Rectal smooth muscle tissue (tissue), 1 donor: ENCODE results near the gene DET1.

Source experiments
- H3K27ac ChIP-seq: one replicate; pipeline ENCODE4 v1.7.0; 2013; ENCODE audit warnings: low read depth, low read length, inconsistent platforms
- H3K27me3 ChIP-seq: one replicate; pipeline ENCODE4 v1.7.0; 2013; ENCODE audit warnings: low read length; ENCODE audit not compliant: control insufficient read depth, insufficient read depth
- H3K36me3 ChIP-seq: one replicate; pipeline ENCODE4 v1.7.0; 2013; ENCODE audit warnings: low read length; ENCODE audit not compliant: control insufficient read depth, insufficient read depth
- H3K4me1 ChIP-seq: one replicate; pipeline ENCODE4 v1.7.0; 2013; ENCODE audit warnings: low read length; ENCODE audit not compliant: control insufficient read depth, insufficient read depth
- H3K4me3 ChIP-seq: one replicate; pipeline ENCODE4 v1.7.0; 2013; ENCODE audit warnings: low read length
- H3K9ac ChIP-seq: one replicate; pipeline ENCODE4 v1.7.0; 2013; ENCODE audit warnings: low read length

Gene DET1

DNA sequence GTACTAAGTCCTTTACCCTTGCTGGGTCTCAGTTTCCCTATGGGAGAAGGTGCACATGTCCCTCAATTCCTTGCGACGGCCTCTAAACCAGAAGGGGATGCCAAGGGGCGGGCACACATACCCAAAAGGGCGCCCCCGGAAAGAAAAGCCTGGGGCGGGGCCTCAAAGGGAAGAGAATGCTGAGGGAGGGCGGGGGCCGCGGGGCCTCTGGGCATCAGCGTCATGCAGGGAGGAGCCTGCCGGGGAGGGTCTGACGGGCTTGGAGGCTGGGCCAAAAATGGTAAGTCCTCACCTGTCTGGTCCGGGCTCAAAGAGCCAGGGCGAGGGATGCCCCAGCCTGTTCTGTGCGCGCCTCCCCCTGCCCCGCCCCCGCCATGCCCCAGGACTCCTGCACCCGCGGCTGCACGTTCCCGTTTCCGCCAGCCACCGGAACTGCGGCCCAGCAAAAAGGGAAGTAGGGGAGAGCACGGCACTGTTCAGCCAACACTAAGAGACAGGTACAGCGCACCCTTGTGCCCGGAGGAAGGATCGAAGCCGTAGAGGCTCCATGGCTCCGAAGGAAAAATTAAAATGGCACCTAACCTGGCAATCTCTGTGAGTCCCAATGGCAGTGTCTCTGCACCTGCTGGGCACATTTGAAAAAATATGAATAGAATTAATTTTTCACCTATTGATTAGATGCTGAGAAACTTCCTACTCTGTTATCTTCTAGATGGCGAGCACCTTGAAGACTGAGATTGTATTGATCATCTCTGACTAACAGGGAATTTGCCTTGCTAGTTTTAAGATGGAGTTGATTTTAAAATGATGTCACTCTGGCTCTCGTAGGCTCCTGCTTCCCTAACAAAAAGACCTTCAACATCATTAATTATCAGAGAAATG, at the start of gene DET1:
Gene DET1 (minus strand): TSS at position 434 of the 882 bp plus-strand sequence. CDS start 14,976 bp downstream, outside the sequence.
- Histone ChIP-seq H3K9ac (peak within 1 kb of the TSS; percentile 45), H3K27me3 (no peaks in the 10 kb centered on the region)

GRCh38 chr15:88591384-88591783, 44.9 kb upstream of the DET1 start:
- no peak overlapping the region for H3K4me3 ChIP-seq
- H3K36me3 ChIP-seq = no peaks in the 10 kb centered on the region

More for the DNA sequence above, at the start of gene DET1:
- H3K4me3 ChIP-seq = peak within 1 kb of the TSS; percentile 87
- no peaks in the 10 kb centered on the region for H3K36me3 ChIP-seq
- H3K4me1 ChIP-seq = peaks cover 20% of the 10 kb centered on the region
- peak within 1 kb of the TSS; percentile 71 for H3K27ac ChIP-seq

DNA sequence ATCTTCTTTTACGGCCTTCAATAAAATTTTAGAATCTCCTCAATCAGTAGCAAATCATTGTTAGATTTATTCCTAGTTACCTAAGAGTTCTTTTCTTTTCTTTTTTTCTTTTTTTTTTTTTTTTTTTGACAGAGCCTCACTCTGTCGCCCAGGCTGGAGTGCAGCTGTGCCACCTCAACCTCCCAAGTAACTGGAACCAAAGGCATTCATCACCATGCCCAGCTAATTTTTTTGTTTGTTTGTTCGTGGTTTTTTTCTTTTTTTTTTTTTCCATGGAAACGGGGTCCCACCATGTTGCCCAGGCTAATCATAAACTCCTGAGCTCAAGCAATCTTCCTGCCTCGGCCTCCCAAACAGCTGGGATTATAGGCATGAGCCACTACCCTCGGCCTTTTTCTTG, 44.3 kb upstream of the DET1 start:
- H3K4me3 ChIP-seq = no peak overlapping the region
- H3K27ac ChIP-seq = no peak overlapping the region
- H3K4me1 ChIP-seq = no peaks in the 10 kb centered on the region
- H3K27me3 ChIP-seq = no peaks in the 10 kb centered on the region
- H3K9ac ChIP-seq = no peak overlapping the region
- H3K36me3 ChIP-seq = no peaks in the 10 kb centered on the region

More at GRCh38 chr15:88591384-88591783, 44.9 kb upstream of the DET1 start:
- Histone ChIP-seq H3K4me1 (no peaks in the 10 kb centered on the region), H3K9ac (no peak overlapping the region), H3K27me3 (no peaks in the 10 kb centered on the region), H3K27ac (no peak overlapping the region)

- no peaks in the 10 kb centered on the region for H3K4me1 ChIP-seq
- no peak overlapping the region for H3K4me3 ChIP-seq
- H3K27ac ChIP-seq = no peak overlapping the region
- no peaks in the 10 kb centered on the region for H3K27me3 ChIP-seq
- no peaks in the 10 kb centered on the region for H3K36me3 ChIP-seq
- no peak overlapping the region for H3K9ac ChIP-seq
Measured at GRCh38 chr15:88586401-88587162, 40.1 kb upstream of the DET1 start.

GRCh38 chr15:88580532-88580931, 34.1 kb upstream of the DET1 start:
- no peak overlapping the region for H3K4me3 ChIP-seq
- H3K4me1 ChIP-seq = no peaks in the 10 kb centered on the region
- H3K9ac ChIP-seq = no peak overlapping the region
- no peaks in the 10 kb centered on the region for H3K36me3 ChIP-seq
- no peaks in the 10 kb centered on the region for H3K27me3 ChIP-seq
- no peak overlapping the region for H3K27ac ChIP-seq

DNA sequence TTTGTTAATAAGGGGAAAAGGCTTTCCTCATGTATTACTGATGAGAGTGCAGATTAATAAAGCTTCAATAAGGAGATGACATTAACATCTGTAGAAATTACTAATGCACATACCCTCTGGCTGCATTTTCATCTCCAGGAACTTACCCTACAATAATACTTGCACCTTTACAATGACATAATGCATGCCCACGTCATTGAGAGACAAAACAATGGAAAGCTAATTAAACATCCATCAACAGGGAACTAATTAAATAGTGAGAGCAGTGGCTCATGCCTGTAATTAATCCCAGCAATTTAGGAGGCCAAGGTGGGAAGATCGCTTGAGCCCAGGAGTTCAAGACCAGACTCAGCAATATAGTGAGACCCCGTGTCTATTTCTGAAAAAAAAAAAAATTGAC, 32.8 kb upstream of the DET1 start:
- H3K27ac ChIP-seq = no peak overlapping the region
- H3K4me1 ChIP-seq = no peaks in the 10 kb centered on the region
- no peaks in the 10 kb centered on the region for H3K27me3 ChIP-seq
- H3K9ac ChIP-seq = no peak overlapping the region
- H3K36me3 ChIP-seq = no peaks in the 10 kb centered on the region
- no peak overlapping the region for H3K4me3 ChIP-seq

- Histone ChIP-seq H3K4me1 (no peaks in the 10 kb centered on the region), H3K9ac (no peak overlapping the region), H3K27ac (no peak overlapping the region), H3K36me3 (no peaks in the 10 kb centered on the region), H3K4me3 (no peak overlapping the region), H3K27me3 (no peaks in the 10 kb centered on the region)
Measured at GRCh38 chr15:88574655-88575054, 28.2 kb upstream of the DET1 start.

- Histone ChIP-seq H3K9ac (no peak overlapping the region), H3K27ac (no peak overlapping the region)
Measured at GRCh38 chr15:88574077-88574476, 27.6 kb upstream of the DET1 start.

DNA sequence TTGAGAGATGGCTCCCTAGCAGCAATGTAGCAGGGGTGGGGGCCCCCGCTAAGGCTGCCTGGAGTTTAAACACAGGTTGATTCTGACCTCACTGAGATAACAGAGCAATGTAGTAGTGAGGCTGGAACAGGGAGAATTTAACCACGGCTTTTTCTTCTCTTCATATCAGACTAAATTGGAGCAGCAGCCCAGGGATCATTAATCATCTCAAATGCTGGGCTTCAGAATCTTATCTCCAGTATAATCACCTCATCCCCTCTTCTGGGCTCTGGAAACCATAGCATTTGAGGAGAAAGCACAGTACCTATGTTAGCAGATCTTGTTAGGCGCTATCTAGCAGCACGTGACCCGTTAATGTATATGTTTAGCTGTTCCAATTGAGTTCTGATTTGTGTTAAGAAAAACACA, 25.4 kb upstream of the DET1 start:
- H3K27ac ChIP-seq = no peak overlapping the region
- H3K27me3 ChIP-seq = no peaks in the 10 kb centered on the region
- H3K9ac ChIP-seq = no peak overlapping the region
- H3K4me3 ChIP-seq = no peak overlapping the region
- H3K36me3 ChIP-seq = no peaks in the 10 kb centered on the region
- no peaks in the 10 kb centered on the region for H3K4me1 ChIP-seq

More at GRCh38 chr15:88574077-88574476, 27.6 kb upstream of the DET1 start:
- Histone ChIP-seq H3K4me3 (no peak overlapping the region), H3K36me3 (no peaks in the 10 kb centered on the region), H3K4me1 (no peaks in the 10 kb centered on the region), H3K27me3 (no peaks in the 10 kb centered on the region)

DNA sequence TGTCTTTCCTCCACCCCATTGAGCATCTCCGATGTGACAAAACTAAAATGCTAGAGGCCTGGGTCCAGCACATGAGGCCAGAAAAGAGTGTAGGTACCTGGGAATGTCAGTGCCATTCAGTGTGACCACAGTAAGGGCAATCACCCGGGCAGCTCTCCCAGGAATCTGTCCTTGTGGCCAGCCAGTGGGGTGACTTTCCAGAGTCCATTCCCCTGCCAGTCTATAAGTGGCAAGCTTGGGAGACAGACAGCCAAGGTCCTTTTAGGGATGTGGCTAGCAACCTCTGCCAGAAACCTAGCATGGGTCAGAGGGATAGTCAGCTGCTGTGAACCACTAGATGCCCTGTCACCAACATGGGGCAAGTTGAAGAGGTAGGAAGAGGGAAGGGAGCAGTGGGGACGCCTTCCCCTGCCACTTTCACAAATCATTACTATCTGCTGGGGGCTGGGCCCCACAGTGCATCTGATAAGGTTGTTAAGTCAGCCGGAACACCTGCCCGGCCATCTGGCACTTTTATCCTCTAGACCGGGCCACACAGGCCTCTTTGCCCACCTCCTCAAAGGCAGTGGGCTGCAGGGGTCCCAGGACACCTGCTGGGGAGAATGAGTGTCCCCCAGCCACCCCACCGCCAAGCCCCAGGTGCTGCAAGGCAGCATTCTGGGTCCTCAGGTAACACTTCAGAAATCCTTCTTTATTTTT, 24.8 kb upstream of the DET1 start:
- no peaks in the 10 kb centered on the region for H3K36me3 ChIP-seq

GRCh38 chr15:88568589-88568988, 22.1 kb upstream of the DET1 start:
- Histone ChIP-seq H3K27ac (no peak overlapping the region), H3K9ac (no peak overlapping the region), H3K4me1 (no peaks in the 10 kb centered on the region), H3K4me3 (no peak overlapping the region), H3K36me3 (no peaks in the 10 kb centered on the region), H3K27me3 (no peaks in the 10 kb centered on the region)

More for the DNA sequence above, 24.8 kb upstream of the DET1 start:
- Histone ChIP-seq H3K27ac (no peak overlapping the region), H3K9ac (no peak overlapping the region), H3K27me3 (no peaks in the 10 kb centered on the region), H3K4me1 (no peaks in the 10 kb centered on the region), H3K4me3 (no peak overlapping the region)

DNA sequence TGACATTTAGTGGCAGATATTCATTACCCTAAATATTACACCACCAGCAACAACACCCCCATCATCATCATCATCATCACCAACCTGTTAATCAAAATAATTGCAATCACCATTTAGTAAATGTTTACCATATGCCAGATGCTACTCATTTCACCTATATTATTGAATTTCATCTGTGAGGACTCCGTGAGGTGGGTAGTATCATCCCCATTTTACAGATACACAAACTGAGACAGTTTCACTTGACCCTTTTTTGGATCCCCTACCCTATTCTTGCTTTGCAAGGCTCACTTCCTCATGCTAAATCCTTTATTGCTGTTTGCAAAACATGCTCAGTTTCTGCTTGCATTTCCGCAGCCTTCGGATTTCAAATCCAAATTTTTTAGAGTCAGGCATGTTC, 18.3 kb upstream of the DET1 start:
- Histone ChIP-seq H3K4me3 (no peak overlapping the region), H3K27me3 (no peaks in the 10 kb centered on the region), H3K9ac (no peak overlapping the region), H3K36me3 (no peaks in the 10 kb centered on the region), H3K4me1 (no peaks in the 10 kb centered on the region), H3K27ac (no peak overlapping the region)
